Choroid plexus epithelial cell (primary cell): Measurements from ENCODE around the gene OSGEPL1.
A peak's percentile ranks its signal among the peaks of the same experiment; 100 is the strongest.
"Not testable (repeated sequence)": the region's sequence is repeated elsewhere in the genome, so short reads cannot be mapped to it uniquely, and the experiment has no call there.

Experiments used
- DNase-seq: peaks from one replicate; pipeline ENCODE4 v3.0.0-alpha.2; 2010; ENCODE audit warnings: low read depth
- H3K4me3 ChIP-seq: 2 replicates; pipeline ENCODE4 v1.5.1; 2011; ENCODE audit warnings: low read depth, mild to moderate bottlenecking, control low read depth, low read length, moderate library complexity
- CTCF ChIP-seq: conservative IDR thresholded peaks from 2 replicates; pipeline ENCODE4 v1.5.1; 2011; ENCODE audit warnings: low read depth, mild to moderate bottlenecking, control low read depth, inconsistent platforms, low read length, moderate library complexity

Gene OSGEPL1

GRCh38 chr2:189729430-189729829 is 33.2 kb downstream of the OSGEPL1 start:
- H3K4me3 ChIP-seq: no peak overlapping the region
- no peak for DNase-seq
- TF ChIP-seq CTCF: no peak

- no peak overlapping the region for H3K4me3 ChIP-seq
- TF ChIP-seq CTCF: no peak
These were observed 35.7 kb downstream of the OSGEPL1 start for GRCh38 chr2:189726849-189727248.

GRCh38 chr2:189726271-189726670 is 36.3 kb downstream of the OSGEPL1 start:
- no peak overlapping the region for H3K4me3 ChIP-seq
- no peak for DNase-seq
- TF ChIP-seq CTCF: no peak

More at GRCh38 chr2:189726849-189727248, 35.7 kb downstream of the OSGEPL1 start:
- DNase-seq: no peak

- no peak overlapping the region for H3K4me3 ChIP-seq
- no peak for DNase-seq
- no peak for TF ChIP-seq CTCF
These were observed 39.4 kb downstream of the OSGEPL1 start for GRCh38 chr2:189723192-189723591.

GRCh38 chr2:189719571-189719970 is 43.0 kb downstream of the OSGEPL1 start:
- peak; percentile 46 for DNase-seq
- H3K4me3 ChIP-seq: no peak overlapping the region
- no peak for TF ChIP-seq CTCF

GRCh38 chr2:189717593-189717992 is 45.0 kb downstream of the OSGEPL1 start:
- not testable (repeated sequence) for H3K4me3 ChIP-seq, DNase-seq

- H3K4me3 ChIP-seq: no peak overlapping the region
- DNase-seq: no peak
- no peak for TF ChIP-seq CTCF
These were observed 52.9 kb downstream of the OSGEPL1 start for GRCh38 chr2:189709501-189710221.
